A549 (cell line): ENCODE results near the gene U2AF1L4. TPM values are rescaled to one million over a fixed set of nuclear protein-coding genes. Genes with fewer than 3 reads are reported as not detected.

Source experiments
- ATAC-seq, 2 experiments: fragments of 200-7000 bp in 1 of 2; fragments of >200 bp in 1 of 2; cut with Nextera tagmentation in 1 of 2; cut with Tn5 transposase in 1 of 2; 3 replicates each; pipeline versions ENCODE4 v1.8.0 to v1.9.1; 2018 to 2020; ENCODE audit warnings: mild to moderate bottlenecking in 1 of 2, moderate library complexity in 1 of 2
- CTCF ChIA-PET: fragments of 300-600 bp; sonication (Branson Sonifier 250); formaldehyde crosslinking; extraction: SDS; loops from one replicate; lab custom pipeline; 2021; ENCODE audit warnings: antibody characterized with exemption, inconsistent platforms; lab: Yijun Ruan, JAX
- POLR2A ChIA-PET: fragments of 350-600 bp; formaldehyde crosslinking; extraction: SDS; loops from one replicate; lab custom pipeline; 2021; ENCODE audit warnings: antibody characterized with exemption, inconsistent platforms; lab: Yijun Ruan, JAX
- DNase-seq, 2 experiments: peaks; one replicate each; pipeline versions ENCODE4 v3.0.0 to v3.0.0-alpha.2; 2011 to 2016; ENCODE audit warnings: low read depth in 1 of 2, low spot score in 1 of 2
- FAIRE-seq: peaks from 2 replicates; lab custom pipeline; 2011; peaks lifted over from hg19 to GRCh38; lab: Jason Lieb, UNC
- H3K27ac ChIP-seq, 2 experiments: fragments of >200 bp; sonication (Bioruptor Twin); formaldehyde crosslinking; 3 replicates each; pipeline ENCODE4 v1.5.1; 2016 to 2017
- H3K4me1 ChIP-seq: fragments of >200 bp; sonication (Bioruptor Twin); formaldehyde crosslinking; 3 replicates; pipeline ENCODE4 v1.6.1; 2016
- H3K4me2 ChIP-seq: fragments of >200 bp; sonication (Bioruptor Twin); formaldehyde crosslinking; 3 replicates; pipeline ENCODE4 v1.6.1; 2016
- H3K4me3 ChIP-seq: fragments of >200 bp; sonication (Bioruptor Twin); formaldehyde crosslinking; 3 replicates; pipeline ENCODE4 v1.5.1; 2016
- H3K9me3 ChIP-seq: fragments of >200 bp; sonication (Bioruptor Twin); formaldehyde crosslinking; 3 replicates; pipeline ENCODE4 v1.6.1; 2016
- BCL3 ChIP-seq: fragments of >200 bp; sonication (Bioruptor Twin); formaldehyde crosslinking; IDR thresholded peaks from 3 replicates; pipeline ENCODE4 v1.6.1; 2016
- E2F6 ChIP-seq: IDR thresholded peaks from 2 replicates; pipeline ENCODE4 v1.6.1; 2012; ENCODE audit warnings: low read depth, borderline replicate concordance
- ESRRA ChIP-seq: fragments of 150-350 bp; IDR thresholded peaks from 2 replicates; pipeline ENCODE4 v1.6.1; 2014; ENCODE audit warnings: mild to moderate bottlenecking, low read length, borderline replicate concordance
- HOXA7 ChIP-seq: fragments of 250-450 bp; sonication (Bioruptor Pico); IDR thresholded peaks from 2 replicates; pipeline ENCODE4 v1.5.0; 2020; ENCODE audit warnings: mild to moderate bottlenecking, moderate library complexity
- HOXB13 ChIP-seq: fragments of 250-450 bp; sonication (Bioruptor Pico); IDR thresholded peaks from 2 replicates; pipeline ENCODE4 v1.5.0; 2020; ENCODE audit warnings: low read depth, mild to moderate bottlenecking, moderate library complexity
- JUNB ChIP-seq: fragments of >200 bp; sonication (Bioruptor Twin); formaldehyde crosslinking; IDR thresholded peaks from 2 replicates; pipeline ENCODE4 v1.6.1; 2016
- KDM1A ChIP-seq: fragments of 200-600 bp; sonication (generic); IDR thresholded peaks from 2 replicates; pipeline ENCODE4 v1.6.1; 2016; ENCODE audit warnings: low read depth, mild to moderate bottlenecking
- KDM5A ChIP-seq: fragments of 200-600 bp; sonication (generic); IDR thresholded peaks from 2 replicates; pipeline ENCODE4 v1.6.1; 2016; ENCODE audit warnings: antibody characterized with exemption, mild to moderate bottlenecking
- MAZ ChIP-seq: fragments of 150-350 bp; IDR thresholded peaks from 2 replicates; pipeline ENCODE4 v1.6.1; 2014; ENCODE audit warnings: antibody characterized with exemption, low read depth, low read length, borderline replicate concordance
- NPAS2 ChIP-seq: fragments of 250-450 bp; sonication (Bioruptor Pico); IDR thresholded peaks from 2 replicates; pipeline ENCODE4 v1.8.0; 2022; ENCODE audit warnings: mild to moderate bottlenecking, moderate library complexity, borderline replicate concordance
- PBX3 ChIP-seq: IDR thresholded peaks from 2 replicates; pipeline ENCODE4 v1.6.1; 2012
- PHF8 ChIP-seq: fragments of 200-600 bp; sonication (generic); IDR thresholded peaks from 2 replicates; pipeline ENCODE4 v1.6.1; 2016; ENCODE audit warnings: low read depth, mild to moderate bottlenecking, antibody characterized with exemption, moderate library complexity, borderline replicate concordance
- RAD21 ChIP-seq, 2 experiments: fragments of >200 bp in 1 of 2; sonication (Bioruptor Twin) in 1 of 2; formaldehyde crosslinking in 1 of 2; IDR thresholded peaks in 1 of 2; conservative IDR thresholded peaks in 1 of 2; 2 replicates in 1 of 2; 3 replicates in 1 of 2; pipeline ENCODE4 v1.6.1; 2012 to 2018; ENCODE audit warnings: inconsistent platforms in 1 of 2
- REST ChIP-seq: fragments of 200-600 bp; sonication (generic); IDR thresholded peaks from 2 replicates; pipeline ENCODE4 v1.6.1; 2016; ENCODE audit warnings: antibody characterized with exemption, mild to moderate bottlenecking, moderate library complexity
- RFX5 ChIP-seq: fragments of 450-650 bp; IDR thresholded peaks from 2 replicates; pipeline ENCODE4 v1.7.1; 2014; ENCODE audit warnings: antibody characterized with exemption, mild to moderate bottlenecking, moderate library complexity
- SMC3 ChIP-seq: fragments of >200 bp; sonication (Bioruptor Twin); formaldehyde crosslinking; IDR thresholded peaks from 3 replicates; pipeline ENCODE4 v1.6.1; 2018; ENCODE audit warnings: inconsistent platforms
- TFCP2L1 ChIP-seq: fragments of 250-450 bp; sonication (Bioruptor Pico); IDR thresholded peaks from 2 replicates; pipeline ENCODE4 v1.5.0; 2021; ENCODE audit warnings: mild to moderate bottlenecking
- USF2 ChIP-seq: fragments of 450-650 bp; IDR thresholded peaks from 2 replicates; pipeline ENCODE4 v1.6.1; 2014; ENCODE audit warnings: antibody characterized with exemption
- ZFP36 ChIP-seq: fragments of 450-650 bp; IDR thresholded peaks from 2 replicates; pipeline ENCODE4 v1.6.1; 2014; ENCODE audit warnings: borderline replicate concordance; ENCODE audit not compliant: partially characterized antibody
- WGBS: methylation state at CpG from one replicate; pipeline ENCODE4 v1.1.6; 2017; ENCODE audit errors: missing lambda C conversion rate; 5-methylcytosine and 5-hydroxymethylcytosine counted together
- polyA plus RNA-seq, 4 experiments: library from polyadenylated mRNA; depleted of rRNA in 3 of 4; stranded (reverse); fragments of >200 nt; fragmentation: RNase III in 1 of 4; extraction: RNeasy Plus Mini Kit Qiagen cat#74134 plus additional on column Dnase treatment in 1 of 4; gene quantifications; 2 replicates in 3 of 4; 3 replicates in 1 of 4; pipeline ENCODE4 v1.2.3, GENCODE V29; 2011 to 2017

The U2AF1L4 gene
- polyA plus RNA-seq, 2 of the 4 experiments (the other 2 are of a cell fraction): 41.1 to 42.8 TPM

GRCh38 chr19:35738021-35738886 is 7.0 kb downstream of the U2AF1L4 start:
- Histone ChIP-seq H3K9me3 (no peaks in the 10 kb centered on the region), H3K4me1 (peaks cover 14% of the 10 kb centered on the region), H3K27ac (no peak overlapping the region), H3K4me3 (no peak overlapping the region), H3K4me2 (no peak overlapping the region)
- DNase-seq (no peak), FAIRE-seq (no peak), ATAC-seq (no peak)
- WGBS: 96% methylated on average over 37 of the region's 37 CpGs
- CTCF ChIA-PET: interaction anchor here (0.6 to 3.4 kb wide), 11 partner anchors 7 to 193 kb away, joined by 3 to 32 read pairs (median 8); partner anchors contain the start of genes KMT2B, PSENEN and U2AF1L4
- TF ChIP-seq HOXA7 (no peak), MAZ (no peak), PBX3 (no peak), TFCP2L1 (CRISPR knock-in tag) (no peak), REST (no peak), KDM5A (no peak), ESRRA (no peak), ZFP36 (no peak), E2F6 (no peak)
- POLR2A ChIA-PET: interaction anchor here (0.5 to 1.2 kb wide), 2 partner anchors 10 to 108 kb away, joined by 3 read pairs; partner anchors contain the start of gene LIN37

GRCh38 chr19:35736913-35737886 is 8.0 kb downstream of the U2AF1L4 start:
- Histone ChIP-seq H3K4me3 (no peak overlapping the region), H3K9me3 (no peaks in the 10 kb centered on the region), H3K4me2 (no peak overlapping the region), H3K27ac (peak overlapping the region in 1 of 2 experiments; percentile 6; a peak in 1 of 6 replicates), H3K4me1 (peaks cover 14% of the 10 kb centered on the region)
- POLR2A ChIA-PET: interaction anchor here (0.6 to 1.2 kb wide), 5 partner anchors 9 to 30 kb away, joined by 3 to 5 read pairs (median 4); partner anchors contain the start of gene LIN37
- FAIRE-seq (no peak), ATAC-seq (no peak), DNase-seq (peak; percentile 68 to 82)
- WGBS: 88% methylated on average over 22 of the region's 22 CpGs
- CTCF ChIA-PET: interaction anchor here (0.5 to 3.4 kb wide), 21 partner anchors 8 to 194 kb away, joined by 3 to 32 read pairs (median 4); partner anchors contain the start of genes KMT2B, LIN37, PSENEN and U2AF1L4
- TF ChIP-seq BCL3 (no peak), JUNB (no peak), RFX5 (no peak), PHF8 (no peak), RAD21 (conservative IDR thresholded peaks at IDR 0.05 in 1 of 2, IDR thresholded peaks at IDR 0.05 in 1 of 2) (peak in 1 of 2 experiments; percentile 13; a peak in 2 of 5 replicates), KDM1A (no peak), NPAS2 (CRISPR knock-in tag) (no peak), USF2 (no peak), SMC3 (peak; percentile 17; the same call in 1 of the 3 replicates), HOXB13 (CRISPR knock-in tag) (no peak), HOXA7 (no peak)
